ENCODE measurements around the gene PEMT.

The PEMT gene

DNA sequence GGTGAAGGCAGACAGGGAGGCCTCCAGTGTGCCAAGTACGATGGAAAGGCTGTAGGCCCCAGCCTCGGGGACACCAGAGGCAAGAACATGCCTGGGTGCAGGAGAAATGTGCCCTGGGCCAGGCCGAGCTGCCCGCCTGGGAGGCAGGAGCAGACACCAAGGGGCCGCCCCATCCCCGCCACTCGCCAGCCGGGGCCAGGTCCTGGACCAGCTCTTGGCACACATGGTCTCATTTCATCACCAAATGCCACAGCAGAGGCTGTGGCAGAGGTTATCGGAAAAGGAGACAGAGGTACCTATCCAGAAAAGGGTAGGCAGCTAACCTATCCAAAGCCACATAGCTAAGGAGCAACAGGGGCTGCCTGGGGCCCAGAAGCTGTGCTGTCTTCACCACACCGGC, 31.3 kb downstream of the PEMT start:
- in situ Hi-C loops (cut with MboI; ENCODE audit: low pct_unique_long_range_greater_than_20kb, low sequenced_read_pairs), result loop anchor here (25.0 kb wide), 1 partner anchor 198 kb away; no protein-coding TSS in a partner anchor
- no peak for DNase-seq

- no peak for DNase-seq
- in situ Hi-C loops (cut with MboI; ENCODE audit: low pct_unique_long_range_greater_than_20kb, low sequenced_read_pairs), result loop anchor here (10.0 to 25.0 kb wide), 2 partner anchors 54 to 197 kb away; no protein-coding TSS in a partner anchor
Measured at GRCh38 chr17:17559164-17559563, 32.3 kb downstream of the PEMT start.

GRCh38 chr17:17558431-17558830, 33.1 kb downstream of the PEMT start:
- DNase-seq, result no peak
- in situ Hi-C loops (cut with MboI; ENCODE audit: low pct_unique_long_range_greater_than_20kb, low sequenced_read_pairs), result loop anchor here (10.0 to 25.0 kb wide), 2 partner anchors 54 to 196 kb away; no protein-coding TSS in a partner anchor

DNA sequence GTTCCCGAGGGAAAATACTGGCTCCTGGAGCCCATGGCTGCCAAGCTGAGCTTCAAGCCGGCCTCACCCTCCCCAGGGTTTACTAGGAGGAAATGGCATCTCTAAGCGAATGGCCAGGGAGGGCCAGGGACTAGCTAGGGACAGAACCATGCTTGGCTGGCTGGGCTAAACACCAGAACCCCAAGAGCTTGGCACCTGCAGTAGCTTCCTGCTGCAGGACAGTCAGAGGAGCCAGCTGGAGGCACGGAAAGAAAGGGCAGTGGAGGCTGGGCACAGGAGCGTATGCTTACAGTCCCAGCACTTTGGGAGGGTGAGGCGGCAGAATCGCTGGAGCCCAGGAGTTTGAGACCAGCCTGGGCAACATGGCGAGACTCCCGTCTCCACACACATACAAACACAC, 33.7 kb downstream of the PEMT start:
- no peak for DNase-seq
- in situ Hi-C loops (cut with MboI; ENCODE audit: low pct_unique_long_range_greater_than_20kb, low sequenced_read_pairs), result loop anchor here (10.0 to 25.0 kb wide), 2 partner anchors 53 to 195 kb away; no protein-coding TSS in a partner anchor

- no peak for DNase-seq
- in situ Hi-C loops (cut with MboI; ENCODE audit: low pct_unique_long_range_greater_than_20kb, low sequenced_read_pairs), result loop anchor here (10.0 to 25.0 kb wide), 2 partner anchors 52 to 194 kb away; no protein-coding TSS in a partner anchor
Measured at GRCh38 chr17:17556671-17557070, 34.8 kb downstream of the PEMT start.

DNA sequence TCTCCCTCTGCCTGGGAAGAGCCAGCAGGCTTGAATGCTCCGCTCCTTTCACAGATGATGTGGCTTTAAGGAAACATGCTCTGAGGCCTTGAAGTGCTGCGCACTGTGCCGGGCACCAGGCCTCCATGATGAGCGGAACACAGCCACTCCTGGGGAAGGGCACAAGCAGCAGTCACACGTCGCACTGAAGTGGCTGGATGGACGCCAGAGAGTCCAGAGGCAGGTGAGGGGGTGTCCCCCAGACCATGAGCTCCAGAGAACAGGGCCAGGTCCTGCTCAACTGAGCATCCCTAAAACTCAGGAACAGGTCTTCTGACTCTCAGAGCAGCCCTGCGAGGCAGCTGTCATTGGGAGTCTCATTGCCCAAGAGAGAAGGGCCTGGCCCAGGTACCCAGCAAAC, 35.6 kb downstream of the PEMT start:
- no peak for DNase-seq
- in situ Hi-C loops (cut with MboI; ENCODE audit: low pct_unique_long_range_greater_than_20kb, low sequenced_read_pairs), result loop anchor here (10.0 to 25.0 kb wide), 2 partner anchors 51 to 194 kb away; no protein-coding TSS in a partner anchor

GRCh38 chr17:17555151-17555550, 36.4 kb downstream of the PEMT start:
- DNase-seq, result no peak

GRCh38 chr17:17554266-17554665, 37.2 kb downstream of the PEMT start:
- no peak for DNase-seq

More at GRCh38 chr17:17555151-17555550, 36.4 kb downstream of the PEMT start:
- in situ Hi-C loops (cut with MboI; ENCODE audit: low pct_unique_long_range_greater_than_20kb, low sequenced_read_pairs), result loop anchor here (10.0 to 25.0 kb wide), 2 partner anchors 50 to 193 kb away; no protein-coding TSS in a partner anchor

DNA sequence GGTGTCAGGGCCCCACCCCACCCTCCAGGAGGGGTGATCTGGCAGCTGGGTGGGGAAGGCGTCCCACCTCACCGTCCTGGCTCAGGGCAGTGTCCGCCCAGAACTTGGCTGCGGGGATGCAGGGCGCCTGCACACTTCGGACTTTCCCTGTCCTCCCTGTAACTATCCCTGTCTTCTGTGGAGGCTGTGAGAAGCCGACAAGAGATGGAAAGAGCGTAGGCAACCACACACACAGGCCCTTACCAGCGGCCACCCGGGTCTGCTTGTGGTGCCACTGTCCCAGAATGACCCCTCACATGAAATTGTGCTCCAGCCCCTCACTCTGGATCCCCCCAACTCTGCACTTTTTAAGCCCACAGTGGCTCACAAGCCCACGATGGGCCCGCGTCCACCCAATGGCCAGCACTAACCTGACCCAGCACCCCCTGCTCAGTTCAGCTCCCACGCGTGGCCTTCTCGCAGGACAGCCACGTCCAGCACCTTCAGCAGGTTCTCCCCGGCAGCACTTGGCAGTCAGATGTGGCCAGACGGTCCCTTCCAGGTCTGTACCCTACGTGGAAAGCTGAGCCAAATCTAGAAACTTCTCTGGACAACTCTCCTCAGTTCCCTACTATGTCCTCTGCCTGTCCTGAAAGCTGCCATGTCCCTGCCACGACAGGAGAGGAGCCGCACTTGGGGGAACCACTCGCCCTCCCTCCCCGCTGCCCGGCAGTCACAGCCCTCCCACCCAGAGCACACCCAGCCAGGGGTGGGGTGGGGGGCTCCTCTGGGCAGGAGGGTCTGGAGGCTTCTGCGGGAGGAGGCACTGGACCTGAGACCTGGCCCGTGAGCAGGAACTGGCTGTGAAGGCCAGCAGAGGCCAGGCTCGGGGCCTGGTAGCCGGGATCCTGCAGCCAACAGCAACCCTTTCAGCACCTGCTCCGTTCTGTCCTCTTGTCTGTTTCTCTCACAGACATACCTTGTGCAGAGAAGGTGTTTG, 38.0 kb downstream of the PEMT start:
- no peak for DNase-seq
- in situ Hi-C loops (cut with MboI; ENCODE audit: low pct_unique_long_range_greater_than_20kb, low sequenced_read_pairs), result loop anchor here (10.0 to 25.0 kb wide), 2 partner anchors 49 to 191 kb away; no protein-coding TSS in a partner anchor

More at GRCh38 chr17:17554266-17554665, 37.2 kb downstream of the PEMT start:
- in situ Hi-C loops (cut with MboI; ENCODE audit: low pct_unique_long_range_greater_than_20kb, low sequenced_read_pairs), result loop anchor here (10.0 to 25.0 kb wide), 2 partner anchors 49 to 192 kb away; no protein-coding TSS in a partner anchor

DNA sequence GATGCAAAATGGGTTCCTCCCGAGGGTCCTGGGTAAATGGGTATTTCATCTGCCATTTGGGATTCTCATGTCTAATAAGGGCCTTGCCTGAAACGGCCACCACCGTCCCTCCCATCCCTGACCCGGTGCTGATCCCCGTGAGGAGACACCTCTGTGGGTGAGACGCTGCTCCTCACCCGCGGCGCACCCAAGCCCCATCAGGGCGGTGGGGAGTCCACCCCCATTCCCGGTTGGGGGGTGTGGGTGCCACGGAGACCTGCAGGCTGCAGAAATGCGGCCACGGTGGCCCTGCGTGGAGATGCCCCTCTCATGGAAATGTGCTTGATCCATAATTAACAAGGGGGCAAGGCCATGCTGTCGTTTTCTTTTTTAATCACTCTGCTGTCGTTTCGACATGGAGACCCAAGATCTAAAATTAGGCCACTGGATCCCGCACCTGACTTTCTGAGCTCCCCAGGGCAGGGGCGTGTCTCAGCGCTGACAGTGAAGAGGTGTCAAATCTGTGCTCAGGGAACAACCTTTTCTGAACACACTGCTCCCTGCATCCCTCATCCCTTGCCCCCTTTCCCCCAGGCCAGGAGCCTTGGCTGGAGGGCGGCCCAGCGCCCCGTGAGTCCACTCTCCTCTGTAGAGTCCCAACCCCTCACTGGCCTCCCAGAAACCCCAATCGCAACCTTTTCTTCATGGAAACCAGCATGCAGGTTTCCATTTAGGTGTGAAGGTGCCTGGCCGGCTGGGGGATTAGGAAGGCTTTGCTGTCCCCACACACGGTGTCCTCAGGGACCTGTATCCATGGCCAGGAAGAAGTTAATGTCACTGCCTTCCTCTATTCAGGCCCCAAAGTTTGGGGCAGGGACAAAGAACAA, 38.9 kb downstream of the PEMT start:
- in situ Hi-C loops (cut with MboI; ENCODE audit: low pct_unique_long_range_greater_than_20kb, low sequenced_read_pairs), result loop anchor here (10.0 to 25.0 kb wide), 2 partner anchors 48 to 190 kb away; no protein-coding TSS in a partner anchor
- no peak for DNase-seq

DNA sequence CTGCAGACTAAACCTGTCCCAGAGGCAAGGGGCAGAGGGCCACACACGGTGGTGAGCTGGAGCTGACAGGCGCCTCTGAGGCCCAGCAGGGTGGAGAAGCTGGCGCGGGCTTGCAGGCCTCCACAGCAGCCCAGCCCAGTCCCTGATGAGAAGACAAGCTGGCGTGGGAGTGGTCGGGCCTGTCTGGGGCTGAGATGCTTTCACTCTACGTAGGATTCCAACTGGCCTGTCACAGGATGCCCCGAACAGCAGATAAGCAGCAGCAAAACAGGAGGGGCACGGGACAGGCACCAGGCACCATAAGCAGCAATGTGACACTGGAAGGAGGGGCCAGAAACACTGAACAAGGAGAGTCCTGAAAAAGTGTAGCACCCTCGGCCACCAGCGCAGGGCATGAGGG, 40.1 kb downstream of the PEMT start:
- in situ Hi-C loops (cut with MboI; ENCODE audit: low pct_unique_long_range_greater_than_20kb, low sequenced_read_pairs), result loop anchor here (10.0 to 25.0 kb wide), 2 partner anchors 47 to 189 kb away; no protein-coding TSS in a partner anchor
- no peak for DNase-seq

DNA sequence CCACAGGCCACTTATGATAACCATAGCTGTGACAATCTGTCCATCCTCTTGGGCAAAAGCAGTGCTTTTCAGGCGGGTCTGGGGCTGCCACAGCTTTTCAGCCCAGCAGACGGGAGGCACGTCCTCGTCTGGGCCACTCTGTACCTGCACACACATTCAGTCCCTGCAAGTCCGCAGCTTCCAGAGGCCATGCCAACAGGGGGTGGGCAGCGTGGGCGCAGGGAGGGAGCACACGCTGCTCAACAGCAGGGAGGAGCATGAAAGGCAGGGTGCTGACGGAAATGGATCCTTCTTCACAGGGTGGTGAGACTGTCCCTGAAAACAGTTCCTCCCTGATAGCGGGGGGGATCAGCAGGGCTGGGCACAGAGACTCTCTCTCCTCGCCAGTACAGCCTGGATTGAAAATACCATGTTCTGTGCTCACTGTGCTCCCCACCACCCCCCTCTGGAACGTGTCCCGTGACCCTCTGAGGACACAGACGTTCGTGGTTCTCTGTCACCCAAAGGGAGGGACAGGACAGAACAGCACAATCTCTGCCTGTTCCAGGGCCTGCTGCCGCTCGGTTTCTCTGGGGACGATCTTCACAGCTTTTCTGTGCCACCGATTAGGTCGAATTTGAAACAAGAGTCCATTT, 41.7 kb downstream of the PEMT start:
- no peak for DNase-seq
- in situ Hi-C loops (cut with MboI; ENCODE audit: low pct_unique_long_range_greater_than_20kb, low sequenced_read_pairs), result loop anchor here (10.0 to 25.0 kb wide), 2 partner anchors 45 to 188 kb away; no protein-coding TSS in a partner anchor

DNA sequence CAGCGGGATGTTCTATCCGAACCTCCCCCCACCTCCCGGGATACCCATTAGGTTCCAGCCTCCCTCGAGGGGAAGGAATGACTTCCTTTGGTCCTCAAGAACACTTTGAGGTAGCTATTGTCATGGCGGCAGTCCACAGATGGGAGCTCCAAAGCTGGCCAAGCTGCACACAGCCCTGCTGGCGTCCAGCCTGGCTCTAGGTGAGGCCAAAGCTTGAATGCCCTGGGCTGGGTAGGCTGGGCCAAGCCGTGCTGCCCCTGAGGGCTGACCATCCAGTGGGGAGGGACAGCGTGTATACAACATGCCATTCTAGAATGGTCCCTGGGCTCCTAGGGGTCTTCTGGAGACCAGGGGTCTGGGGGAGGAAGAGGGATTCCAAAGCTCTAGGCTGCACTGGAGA, 43.5 kb downstream of the PEMT start:
- in situ Hi-C loops (cut with MboI; ENCODE audit: low pct_unique_long_range_greater_than_20kb, low sequenced_read_pairs), result no loop called here
- no peak for DNase-seq

GRCh38 chr17:17547210-17547764, 44.2 kb downstream of the PEMT start:
- no peak for DNase-seq
- in situ Hi-C loops (cut with MboI; ENCODE audit: low pct_unique_long_range_greater_than_20kb, low sequenced_read_pairs), result no loop called here

- in situ Hi-C loops (cut with MboI; ENCODE audit: low pct_unique_long_range_greater_than_20kb, low sequenced_read_pairs), result no loop called here
- DNase-seq, result no peak
Measured at GRCh38 chr17:17546399-17547185, 44.9 kb downstream of the PEMT start.

DNA sequence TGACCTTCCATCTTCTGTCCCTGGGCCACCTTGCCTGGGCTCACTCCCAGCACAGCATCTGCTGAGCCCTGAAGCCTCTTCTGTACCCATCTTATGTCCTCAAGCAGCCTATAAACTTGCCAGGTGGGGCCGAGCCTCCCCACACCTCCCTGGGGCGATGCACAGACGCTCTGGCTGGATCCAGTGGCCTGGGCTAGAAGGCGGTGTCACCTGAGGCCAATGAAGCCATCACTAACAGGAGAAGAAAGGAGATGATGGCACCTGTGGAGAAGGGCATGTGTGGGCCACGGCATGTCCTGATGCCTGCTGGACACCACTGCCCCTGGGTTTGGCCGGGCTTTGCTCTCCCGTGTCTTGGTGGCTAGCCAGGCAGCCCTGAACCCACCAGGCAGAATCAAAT, 45.5 kb downstream of the PEMT start:
- in situ Hi-C loops (cut with MboI; ENCODE audit: low pct_unique_long_range_greater_than_20kb, low sequenced_read_pairs), result no loop called here
- no peak for DNase-seq

DNA sequence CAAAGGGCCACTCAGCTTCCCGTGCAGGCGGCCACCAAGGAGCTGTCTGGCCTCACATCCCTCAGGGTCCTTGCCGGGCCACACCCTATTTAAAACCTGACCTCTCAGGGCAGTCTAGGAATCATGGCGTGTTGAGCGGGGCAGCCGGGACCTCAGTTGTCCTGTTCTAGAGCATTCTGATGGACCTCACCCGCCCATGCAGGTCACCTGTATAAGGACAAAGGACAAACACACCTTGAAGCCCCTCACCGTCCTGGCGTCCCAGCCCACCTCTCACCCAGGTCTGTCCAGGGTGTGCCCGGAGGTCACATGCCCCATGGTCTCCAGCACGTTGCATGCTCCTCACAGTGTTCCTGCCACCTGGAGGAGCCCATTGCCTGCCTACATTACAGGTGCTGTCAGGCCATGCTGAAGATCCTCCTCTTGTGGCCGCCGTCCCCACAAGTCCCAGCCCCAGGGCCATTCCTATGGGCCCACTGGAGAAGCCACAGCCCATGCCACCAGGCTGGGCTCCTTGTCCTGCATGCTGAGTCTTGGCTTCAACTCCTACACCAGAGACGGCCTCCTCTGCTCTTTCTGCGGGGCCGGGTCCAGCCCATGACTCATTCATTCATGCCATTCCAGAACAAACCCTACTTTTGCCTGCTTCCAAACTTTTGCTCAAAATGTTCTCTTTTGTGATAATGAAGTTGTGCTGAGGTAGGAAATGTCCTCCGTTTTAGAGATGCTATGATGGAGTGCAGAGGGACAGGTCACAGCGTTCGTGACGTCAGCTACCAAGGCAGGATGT, 46.3 kb downstream of the PEMT start:
- no peak for DNase-seq
- in situ Hi-C loops (cut with MboI; ENCODE audit: low pct_unique_long_range_greater_than_20kb, low sequenced_read_pairs), result no loop called here

Measured in KBM-7 (cell line).